ENCODE data around the gene ANXA2. TPM values are rescaled to one million over a fixed set of nuclear protein-coding genes. Genes with fewer than 3 reads are reported as not detected.

Gene ANXA2
- total and polyA plus RNA-seq, 10 of the 15 experiments (the other 5 are each of a cell fraction or from before 2014, with no cell fraction given): 135 to 540 (median 281) TPM

- Histone ChIP-seq H3K9ac (ENCODE audit: control insufficient read depth, insufficient read depth, low read length) (no peak overlapping the region), H3K4me1 (ENCODE audit: control insufficient read depth, insufficient read depth, low read length) (no peaks in the 10 kb centered on the region), H4K20me1 (ENCODE audit: control insufficient read depth, insufficient read depth) (no peaks in the 10 kb centered on the region), H3K4me3 (no peak overlapping the region), H3K27me3 (replicated peaks in 1 of 2; ENCODE audit: control insufficient read depth in 2 of 2, insufficient read depth in 2 of 2, low read length in 1 of 2) (peaks cover 0 to 2% of the 10 kb centered on the region in 2 experiments; a peak in 1 of 4 replicates), H3K36me3 (ENCODE audit: control insufficient read depth in 2 of 2, insufficient read depth in 2 of 2, low read length in 1 of 2) (no peaks in the 10 kb centered on the region), H2AFZ (ENCODE audit: control insufficient read depth, low read depth, low read length) (no peak overlapping the region), H3K79me2 (ENCODE audit: control insufficient read depth, insufficient read depth, low read length) (no peaks in the 10 kb centered on the region), H3K9me3 (replicated peaks; ENCODE audit: control insufficient read depth, insufficient read depth, low read length) (no peaks in the 10 kb centered on the region; the same call in 2 of the 3 replicates), H3K4me2 (ENCODE audit: control insufficient read depth, insufficient read depth) (no peak overlapping the region), H3K27ac (ENCODE audit: control insufficient read depth, insufficient read depth) (no peak overlapping the region)
- TF ChIP-seq PML (IDR thresholded peaks at IDR 0.05; ENCODE audit: low read length) (no peak), ASH2L (IDR thresholded peaks at IDR 0.05; ENCODE audit: borderline replicate concordance, low read depth) (no peak), PRDM15 (CRISPR knock-in tag; IDR thresholded peaks at IDR 0.05) (no peak), MTA3 (IDR thresholded peaks at IDR 0.05; ENCODE audit: borderline replicate concordance, low read length) (no peak), NFXL1 (IDR thresholded peaks at IDR 0.05; ENCODE audit: borderline replicate concordance) (no peak), SPI1 (IDR thresholded peaks at IDR 0.05; ENCODE audit: borderline replicate concordance, insufficient read depth, low read depth, low read length) (no peak)
- ATAC-seq (no peak), DNase-seq (ENCODE audit: low read depth, low spot score) (no peak), FAIRE-seq (no peak)
- RAD21 ChIA-PET (ENCODE audit: unreplicated experiment): no interaction called here
- intact Hi-C loops (cut with micrococcal nuclease; ENCODE audit: unreplicated experiment): no loop called here
- POLR2A ChIA-PET: no interaction called here
- SMC1A ChIA-PET (ENCODE audit: uncharacterized antibody, unreplicated experiment): interaction anchor here (0.7 kb wide), 1 partner anchor 1653 kb away, joined by 3 read pairs; no protein-coding TSS in a partner anchor
- 18% methylated on average over 3 of the region's 3 CpGs for WGBS (ENCODE audit: insufficient coverage, insufficient replicate concordance, low lambda C conversion rate, missing lambda C conversion rate)
- in situ Hi-C loops (cut with MboI): no loop called here
- CTCF ChIA-PET: no interaction called here
- no TSS peak for BruUV-seq (replicated peaks)
Measured at GRCh38 chr15:60307034-60307433, 90.8 kb downstream of the ANXA2 start.
